GM18502 (cell line): Measurements from ENCODE around the gene BLZF1.
"Not testable (repeated sequence)": the region's sequence is repeated elsewhere in the genome, so short reads cannot be mapped to it uniquely, and the experiment has no call there.

Experiments used
- ATAC-seq: cut with Tn5 transposase; IDR thresholded peaks from one replicate; pipeline ENCODE4 v1.9.1; 2021; ENCODE audit warnings: mild to moderate bottlenecking; ENCODE audit not compliant: unreplicated experiment, poor library complexity

The BLZF1 gene, protein sequence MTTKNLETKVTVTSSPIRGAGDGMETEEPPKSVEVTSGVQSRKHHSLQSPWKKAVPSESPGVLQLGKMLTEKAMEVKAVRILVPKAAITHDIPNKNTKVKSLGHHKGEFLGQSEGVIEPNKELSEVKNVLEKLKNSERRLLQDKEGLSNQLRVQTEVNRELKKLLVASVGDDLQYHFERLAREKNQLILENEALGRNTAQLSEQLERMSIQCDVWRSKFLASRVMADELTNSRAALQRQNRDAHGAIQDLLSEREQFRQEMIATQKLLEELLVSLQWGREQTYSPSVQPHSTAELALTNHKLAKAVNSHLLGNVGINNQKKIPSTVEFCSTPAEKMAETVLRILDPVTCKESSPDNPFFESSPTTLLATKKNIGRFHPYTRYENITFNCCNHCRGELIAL

GRCh38 chr1:169367686-169368405 is at the start of gene BLZF1, which contains the start of gene NME7:
BLZF1 (plus strand) TSS chr1:169368195; CDS start chr1:169369523, 1,328 bp downstream.
NME7 (minus strand) TSS chr1:169367797; CDS start chr1:169367710, 87 bp downstream.
- peak; percentile 97 for ATAC-seq

DNA sequence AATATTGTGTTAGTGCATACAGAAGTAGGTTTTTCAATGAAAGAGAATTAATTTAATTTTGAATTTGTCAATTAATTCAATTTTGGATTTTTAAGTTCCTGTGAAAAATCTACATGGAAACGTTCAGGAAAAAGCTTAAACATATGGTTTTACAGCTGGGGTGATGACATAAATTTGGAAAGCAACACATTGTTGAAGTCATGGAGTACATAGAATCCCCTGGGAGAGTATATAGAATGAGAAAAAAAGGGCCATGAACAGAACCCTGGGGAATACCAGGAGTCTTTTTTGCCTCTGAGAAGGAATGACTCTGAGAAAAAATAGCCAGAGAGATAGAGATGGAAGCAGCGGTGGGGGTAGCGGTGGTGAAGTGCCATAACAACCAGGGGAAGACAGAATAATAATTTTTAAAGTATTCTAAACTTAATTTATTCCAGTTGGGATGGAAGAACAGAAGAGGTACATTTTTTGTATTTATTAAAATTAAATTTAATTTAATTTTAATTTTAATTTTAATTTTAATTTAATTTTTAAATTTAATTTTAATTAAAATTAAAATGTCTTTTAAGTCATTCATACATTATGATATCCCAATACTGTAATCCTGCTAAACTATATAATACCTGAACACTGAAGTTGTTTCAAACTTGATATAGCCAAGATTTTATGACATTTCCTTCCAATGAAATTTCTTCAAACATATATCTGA is 49.3 kb upstream of the BLZF1 start:
- ATAC-seq = no peak

DNA sequence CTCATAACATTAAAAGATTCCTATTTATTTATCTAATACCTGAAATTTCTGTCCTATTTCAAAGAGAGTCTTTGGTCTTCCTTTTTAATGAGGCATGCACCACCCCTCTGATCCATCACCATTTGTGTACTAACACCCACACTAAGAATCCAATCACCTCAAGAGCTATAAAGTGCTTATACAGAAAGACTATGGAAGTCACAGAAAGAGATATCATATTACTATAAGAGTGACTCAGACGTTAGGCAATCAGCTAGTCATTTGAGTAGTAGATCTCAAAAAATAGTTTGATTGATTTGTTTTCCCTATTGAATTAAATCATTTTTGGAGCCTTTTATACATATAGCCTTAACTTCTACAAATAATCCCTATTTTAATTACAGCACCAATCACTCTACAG is 46.5 kb upstream of the BLZF1 start:
- ATAC-seq = no peak

DNA sequence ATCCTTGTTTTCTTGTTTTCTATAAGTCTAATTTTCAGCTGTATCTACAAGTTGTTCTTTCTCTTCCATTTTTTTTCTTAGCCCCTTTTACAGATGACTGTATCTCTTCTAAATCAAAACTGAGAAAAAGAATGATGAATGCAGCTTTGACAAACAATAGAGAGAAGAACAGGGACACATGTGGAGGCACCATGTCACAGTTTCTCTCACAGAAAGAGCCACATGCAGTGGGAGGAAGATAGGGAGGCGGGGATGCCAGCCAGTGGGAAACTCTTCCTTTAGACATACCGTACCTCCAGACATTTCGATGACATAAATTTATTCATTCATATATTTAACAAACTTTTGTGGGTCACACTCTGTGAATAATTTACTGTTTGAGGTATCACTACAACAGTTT is 45.9 kb upstream of the BLZF1 start:
- ATAC-seq = no peak

DNA sequence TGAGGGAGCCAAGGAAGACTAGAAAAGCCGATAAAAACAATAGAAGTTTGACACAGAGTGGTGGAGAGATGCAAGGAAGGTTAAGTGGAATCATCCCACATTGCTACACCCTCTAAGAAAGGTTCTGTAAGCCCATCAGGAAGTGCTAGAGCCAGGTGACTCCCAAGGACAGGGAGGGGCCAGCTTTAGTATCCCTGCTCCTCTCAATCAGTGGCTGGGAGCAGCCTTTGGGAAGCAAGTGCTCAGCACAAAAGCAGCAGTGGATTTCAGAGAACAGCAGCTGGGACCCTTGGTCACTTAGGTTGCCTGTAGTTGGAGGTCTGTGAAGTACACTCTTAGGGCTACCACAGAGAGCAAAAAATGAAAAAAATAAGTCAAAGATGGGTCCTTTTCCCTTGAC is 42.9 kb upstream of the BLZF1 start:
- ATAC-seq = no peak

- peak; percentile 44 for ATAC-seq
Observed at GRCh38 chr1:169326261-169326955, 41.6 kb upstream of the BLZF1 start.

- ATAC-seq = peak; percentile 92
Observed at GRCh38 chr1:169326956-169327268, 41.1 kb upstream of the BLZF1 start.

- no peak for ATAC-seq
Observed at GRCh38 chr1:169327875-169328274, 40.1 kb upstream of the BLZF1 start.

DNA sequence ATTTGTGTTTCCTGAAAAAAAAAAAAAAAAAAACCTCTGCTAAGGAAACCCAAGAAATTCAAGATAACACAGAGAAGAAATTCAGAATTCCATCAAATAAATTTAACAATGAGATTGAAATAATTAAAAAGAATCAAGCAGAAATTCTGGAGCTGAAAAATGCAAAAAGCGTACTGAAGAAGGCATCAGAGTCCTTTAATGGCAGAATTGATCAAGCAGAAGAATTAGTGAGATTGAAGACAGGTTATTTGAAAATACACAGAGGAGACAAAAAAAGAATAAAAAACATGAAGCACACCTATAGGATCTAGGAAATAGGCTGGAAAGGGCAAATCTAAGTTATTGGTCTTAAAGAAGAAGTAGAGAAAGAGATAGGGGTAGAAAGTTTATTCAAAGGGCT is 38.6 kb upstream of the BLZF1 start:
- ATAC-seq = no peak

GRCh38 chr1:169330927-169331326 is 37.1 kb upstream of the BLZF1 start:
- no peak for ATAC-seq

- ATAC-seq = not testable (repeated sequence)
Observed at GRCh38 chr1:169334727-169335126, 33.3 kb upstream of the BLZF1 start.

- ATAC-seq = not testable (repeated sequence)
Observed at GRCh38 chr1:169336947-169337715, 30.9 kb upstream of the BLZF1 start.

DNA sequence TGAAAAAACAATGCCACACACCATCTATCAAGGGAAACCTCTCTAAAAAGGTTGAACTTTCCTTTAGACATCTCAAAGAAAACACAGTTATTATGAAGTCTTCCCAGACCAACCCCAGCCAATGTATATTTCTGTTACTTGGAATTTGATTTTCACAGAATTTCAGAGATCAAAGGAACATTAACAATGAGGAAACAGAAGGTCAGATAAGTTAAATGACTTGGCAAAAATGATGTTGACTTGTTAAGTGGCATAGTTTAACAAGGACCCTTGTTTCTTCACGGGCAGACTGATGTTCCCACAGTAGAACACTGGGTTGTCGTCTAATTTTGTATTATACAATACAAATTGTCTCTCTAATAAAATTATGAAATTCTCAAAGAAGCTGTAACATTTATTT is 29.4 kb upstream of the BLZF1 start:
- no peak for ATAC-seq

DNA sequence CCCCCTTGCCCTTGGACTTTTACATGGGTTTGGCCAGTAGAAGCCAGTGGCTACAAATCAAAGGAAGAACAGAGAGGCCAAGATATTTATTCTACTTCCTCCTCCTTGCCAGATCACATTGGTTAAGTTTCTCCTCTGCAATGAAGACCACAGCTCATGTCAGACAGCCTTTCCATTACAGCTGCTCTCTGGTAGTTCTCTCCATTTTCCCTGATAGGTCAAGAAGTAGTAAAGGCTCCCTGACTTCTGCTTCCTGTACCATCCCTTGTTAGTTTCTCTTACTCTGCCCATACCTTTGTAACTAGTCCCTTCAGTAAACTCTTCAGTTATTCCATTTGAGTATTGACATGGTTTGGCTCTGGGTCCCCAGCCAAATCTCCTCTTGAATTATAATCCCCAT is 28.2 kb upstream of the BLZF1 start:
- no peak for ATAC-seq

GRCh38 chr1:169340882-169341281 is 27.1 kb upstream of the BLZF1 start:
- no peak for ATAC-seq

- ATAC-seq = not testable (repeated sequence)
Observed at GRCh38 chr1:169342096-169342495, 25.9 kb upstream of the BLZF1 start.

DNA sequence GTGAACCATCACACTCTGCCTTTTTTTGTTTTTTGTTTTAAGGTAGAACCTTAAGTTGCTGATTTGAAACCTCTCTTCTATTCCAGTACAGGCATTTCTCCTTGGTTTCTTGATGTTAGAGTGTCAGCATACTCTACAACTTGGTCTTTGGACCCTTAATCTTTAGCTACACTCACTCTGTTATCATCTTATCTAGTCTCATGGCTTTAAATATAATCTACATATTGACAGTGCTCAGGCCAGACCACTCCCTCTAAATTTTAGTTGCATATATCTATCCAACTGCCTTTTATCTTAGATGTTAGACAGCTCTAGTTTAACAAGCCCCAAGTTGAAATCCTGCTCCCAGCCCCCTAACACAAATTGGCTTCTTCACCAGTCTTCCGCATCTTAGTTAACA is 22.5 kb upstream of the BLZF1 start:
- no peak for ATAC-seq

DNA sequence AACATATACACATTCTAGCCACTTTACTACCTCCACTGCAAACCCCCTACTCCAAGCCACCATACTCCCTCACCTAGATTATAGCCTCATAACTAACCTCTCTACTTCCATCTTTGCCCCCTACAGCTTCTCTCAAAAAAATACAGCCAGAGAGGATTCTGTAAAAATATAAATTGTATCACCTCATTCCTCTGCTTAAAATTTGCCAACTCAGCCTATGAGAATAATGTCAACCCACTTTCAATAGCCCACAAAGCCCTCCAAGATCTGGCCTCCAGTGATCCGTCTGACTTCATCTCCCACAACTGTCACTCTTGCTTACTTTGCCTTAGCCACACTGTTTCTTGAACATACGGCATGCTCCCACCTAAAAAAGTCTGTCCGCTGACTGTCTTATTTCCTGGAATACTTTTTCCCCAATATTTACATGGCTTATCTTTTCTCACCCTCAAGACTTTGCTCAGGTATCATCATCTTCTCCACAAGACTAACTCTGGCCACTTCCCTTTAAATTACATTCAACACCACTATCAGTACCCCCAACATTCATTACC is 21.9 kb upstream of the BLZF1 start:
- no peak for ATAC-seq

- ATAC-seq = no peak
Observed at GRCh38 chr1:169347688-169348382, 20.2 kb upstream of the BLZF1 start.
